Measurements from ENCODE around the gene ELF5. TPM values are rescaled to one million over a fixed set of nuclear protein-coding genes. Genes with fewer than 3 reads are reported as not detected.

The ELF5 gene
- total RNA-seq, 1 experiment from 2014 or later: not detected

GRCh38 chr11:34530545-34531234 lies 17.1 kb upstream of the ELF5 start:
- CTCF ChIA-PET: interaction anchor here (0.7 kb wide), 2 partner anchors 38 to 615 kb away, joined by 3 to 5 read pairs; no protein-coding TSS in a partner anchor
- Mint-ChIP-seq H3K36me3 (ENCODE audit: insufficient read depth, unreplicated experiment) (no peaks in the 10 kb centered on the region), H3K27me3 (ENCODE audit: insufficient read depth, unreplicated experiment) (no peaks in the 10 kb centered on the region), H3K4me3 (ENCODE audit: unreplicated experiment) (no peak overlapping the region), H3K27ac (ENCODE audit: low read depth, unreplicated experiment) (no peak overlapping the region), H3K4me1 (ENCODE audit: insufficient read depth, unreplicated experiment) (peaks cover 6% of the 10 kb centered on the region), H3K9me3 (ENCODE audit: unreplicated experiment) (peaks cover 18% of the 10 kb centered on the region)
- DNase-seq (ENCODE audit: unreplicated experiment): no peak
- intact Hi-C loops (cut with micrococcal nuclease): no loop called here
- no peak for TF ChIP-seq CTCF (IDR thresholded peaks at IDR 0.05; ENCODE audit: unreplicated experiment)
- POLR2A ChIA-PET: no interaction called here
- BruUV-seq (replicated peaks): no TSS peak

GRCh38 chr11:34529643-34530042 lies 16.0 kb upstream of the ELF5 start:
- BruUV-seq (replicated peaks): no TSS peak
- intact Hi-C loops (cut with micrococcal nuclease): no loop called here
- ChIA-PET CTCF (no interaction called here), POLR2A (no interaction called here)
- H3K27ac Mint-ChIP-seq (ENCODE audit: low read depth, unreplicated experiment): no peak overlapping the region
- no peak for TF ChIP-seq CTCF (IDR thresholded peaks at IDR 0.05; ENCODE audit: unreplicated experiment)
- H3K27me3 Mint-ChIP-seq (ENCODE audit: insufficient read depth, unreplicated experiment): no peaks in the 10 kb centered on the region
- no peaks in the 10 kb centered on the region for H3K36me3 Mint-ChIP-seq (ENCODE audit: insufficient read depth, unreplicated experiment)
- H3K9me3 Mint-ChIP-seq (ENCODE audit: unreplicated experiment): peaks cover 8% of the 10 kb centered on the region
- H3K4me1 Mint-ChIP-seq (ENCODE audit: insufficient read depth, unreplicated experiment): peaks cover 6% of the 10 kb centered on the region
- H3K4me3 Mint-ChIP-seq (ENCODE audit: unreplicated experiment): no peak overlapping the region
- DNase-seq (ENCODE audit: unreplicated experiment): no peak

- intact Hi-C loops (cut with micrococcal nuclease): no loop called here
- Mint-ChIP-seq H3K4me3 (ENCODE audit: unreplicated experiment) (no peak overlapping the region), H3K9me3 (ENCODE audit: unreplicated experiment) (peaks cover 5% of the 10 kb centered on the region), H3K27ac (ENCODE audit: low read depth, unreplicated experiment) (no peak overlapping the region), H3K36me3 (ENCODE audit: insufficient read depth, unreplicated experiment) (no peaks in the 10 kb centered on the region), H3K27me3 (ENCODE audit: insufficient read depth, unreplicated experiment) (no peaks in the 10 kb centered on the region), H3K4me1 (ENCODE audit: insufficient read depth, unreplicated experiment) (peaks cover 6% of the 10 kb centered on the region)
- ChIA-PET CTCF (interaction anchor here (0.7 to 2.2 kb wide), 4 partner anchors 14 to 363 kb away, joined by 3 to 7 read pairs (median 3); partner anchors contain the start of gene ELF5), POLR2A (interaction anchor here (1.3 kb wide), 1 partner anchor 42 kb away, joined by 4 read pairs; no protein-coding TSS in a partner anchor)
- no peak for TF ChIP-seq CTCF (IDR thresholded peaks at IDR 0.05; ENCODE audit: unreplicated experiment)
- BruUV-seq (replicated peaks): no TSS peak
- DNase-seq (ENCODE audit: unreplicated experiment): no peak
Observed at GRCh38 chr11:34528072-34528471, 14.5 kb upstream of the ELF5 start.

- H3K27ac Mint-ChIP-seq (ENCODE audit: low read depth, unreplicated experiment): no peak overlapping the region
- no peak overlapping the region for H3K4me3 Mint-ChIP-seq (ENCODE audit: unreplicated experiment)
- H3K4me1 Mint-ChIP-seq (ENCODE audit: insufficient read depth, unreplicated experiment): peaks cover 6% of the 10 kb centered on the region
- no TSS peak for BruUV-seq (replicated peaks)
- intact Hi-C loops (cut with micrococcal nuclease): no loop called here
- POLR2A ChIA-PET: interaction anchor here (0.9 kb wide), 1 partner anchor 15 kb away, joined by 3 read pairs; no protein-coding TSS in a partner anchor
- peaks cover 2% of the 10 kb centered on the region for H3K9me3 Mint-ChIP-seq (ENCODE audit: unreplicated experiment)
- DNase-seq (ENCODE audit: unreplicated experiment): no peak
- H3K27me3 Mint-ChIP-seq (ENCODE audit: insufficient read depth, unreplicated experiment): no peaks in the 10 kb centered on the region
- TF ChIP-seq CTCF (IDR thresholded peaks at IDR 0.05; ENCODE audit: unreplicated experiment): no peak
- CTCF ChIA-PET: interaction anchor here (0.6 to 2.4 kb wide), 5 partner anchors 12 to 1434 kb away, joined by 3 to 9 read pairs (median 5); partner anchors contain the start of gene ELF5
- no peaks in the 10 kb centered on the region for H3K36me3 Mint-ChIP-seq (ENCODE audit: insufficient read depth, unreplicated experiment)
Observed at GRCh38 chr11:34525888-34526657, 12.5 kb upstream of the ELF5 start.
